ENCODE data around the gene DERA. TPM values are rescaled to one million over a fixed set of nuclear protein-coding genes. Genes with fewer than 3 reads are reported as not detected.
A peak's percentile ranks its signal among the peaks of the same experiment; 100 is the strongest.

Gene DERA
- total RNA-seq (ENCODE audit: low replicate concordance), result 64.6 and 91.2 TPM in 2 replicates

DNA sequence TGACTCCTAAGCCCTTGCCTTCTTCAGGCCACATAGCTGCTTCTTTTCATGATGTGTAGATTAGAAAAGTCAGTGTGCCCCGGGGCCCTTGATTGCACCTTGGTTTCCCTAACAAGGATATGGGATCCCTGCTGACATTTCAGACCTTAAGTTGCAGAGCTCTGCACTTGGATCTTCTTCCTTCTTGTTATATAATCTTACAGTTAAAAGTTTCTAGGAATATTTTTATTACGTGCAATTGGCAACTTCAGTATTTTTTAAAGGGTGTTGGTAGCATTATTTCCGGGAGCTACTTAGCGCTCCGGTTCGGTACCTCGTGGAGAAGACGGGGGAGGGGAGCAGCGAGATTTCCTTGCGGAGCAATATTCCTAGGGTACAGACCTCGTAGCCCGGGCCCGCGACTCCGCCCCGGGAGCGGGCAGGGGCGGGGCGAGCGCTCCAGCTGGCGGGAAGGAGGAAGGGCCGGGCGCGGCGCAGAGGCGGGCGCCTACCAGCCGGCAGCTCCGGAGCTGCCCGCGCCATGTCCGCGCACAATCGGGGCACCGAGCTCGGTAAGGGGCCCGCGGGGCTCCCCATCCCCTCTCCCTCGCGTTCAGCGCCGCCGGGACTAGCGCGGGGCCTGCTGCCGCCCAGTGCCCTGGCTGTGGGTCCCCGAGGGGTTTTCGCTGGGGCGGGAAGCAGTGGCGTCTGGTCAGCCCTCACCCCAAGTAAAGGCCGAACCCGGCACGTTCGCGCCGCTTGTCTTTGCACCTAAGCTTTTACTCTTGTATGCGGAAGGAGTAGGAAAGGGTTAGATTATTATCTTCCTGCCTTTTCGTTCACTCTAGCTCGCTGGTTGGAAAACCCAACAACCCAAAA is at the start of gene DERA:
DERA (plus strand) TSS at position 469 of the 858 bp plus-strand sequence; CDS start at position 521, 52 bp downstream.
- Mint-ChIP-seq H3K4me3 (peak within 1 kb of the TSS; percentile 93), H3K27me3 (ENCODE audit: insufficient read depth, low read depth) (no peaks in the 10 kb centered on the region), H3K4me1 (peaks cover 23% of the 10 kb centered on the region), H3K27ac (peak within 1 kb of the TSS; percentile 96), H3K9me3 (no peaks in the 10 kb centered on the region), H3K36me3 (peaks cover 3% of the 10 kb centered on the region)
- peaks cover 20% of the 10 kb centered on the region for H4K20me1 ChIP-seq (ENCODE audit: low read depth)
- H3K4me3 ChIP-seq, result peak within 1 kb of the TSS; percentile 74
- TF ChIP-seq, protein P1, sequence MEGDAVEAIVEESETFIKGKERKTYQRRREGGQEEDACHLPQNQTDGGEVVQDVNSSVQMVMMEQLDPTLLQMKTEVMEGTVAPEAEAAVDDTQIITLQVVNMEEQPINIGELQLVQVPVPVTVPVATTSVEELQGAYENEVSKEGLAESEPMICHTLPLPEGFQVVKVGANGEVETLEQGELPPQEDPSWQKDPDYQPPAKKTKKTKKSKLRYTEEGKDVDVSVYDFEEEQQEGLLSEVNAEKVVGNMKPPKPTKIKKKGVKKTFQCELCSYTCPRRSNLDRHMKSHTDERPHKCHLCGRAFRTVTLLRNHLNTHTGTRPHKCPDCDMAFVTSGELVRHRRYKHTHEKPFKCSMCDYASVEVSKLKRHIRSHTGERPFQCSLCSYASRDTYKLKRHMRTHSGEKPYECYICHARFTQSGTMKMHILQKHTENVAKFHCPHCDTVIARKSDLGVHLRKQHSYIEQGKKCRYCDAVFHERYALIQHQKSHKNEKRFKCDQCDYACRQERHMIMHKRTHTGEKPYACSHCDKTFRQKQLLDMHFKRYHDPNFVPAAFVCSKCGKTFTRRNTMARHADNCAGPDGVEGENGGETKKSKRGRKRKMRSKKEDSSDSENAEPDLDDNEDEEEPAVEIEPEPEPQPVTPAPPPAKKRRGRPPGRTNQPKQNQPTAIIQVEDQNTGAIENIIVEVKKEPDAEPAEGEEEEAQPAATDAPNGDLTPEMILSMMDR (IDR thresholded peaks at IDR 0.05), result peak; percentile 5
- no peak for TF ChIP-seq EZH2phosphoT487 (IDR thresholded peaks at IDR 0.05)
- TF ChIP-seq EZH2 (IDR thresholded peaks at IDR 0.05), result no peak
- peaks cover 12% of the 10 kb centered on the region for H3K4me1 ChIP-seq
- peaks cover 21% of the 10 kb centered on the region for H3F3A ChIP-seq (ENCODE audit: low read depth)
- H3K36me3 ChIP-seq, result no peaks in the 10 kb centered on the region
- peak within 1 kb of the TSS; percentile 63 for H2AFZ ChIP-seq (replicated peaks)
- peaks cover 38% of the 10 kb centered on the region for H3K79me2 ChIP-seq (ENCODE audit: low read depth)
- DNase-seq (ENCODE audit: low spot score), result peak; percentile 88
- peak within 1 kb of the TSS; percentile 91 for H3K4me2 ChIP-seq
- no peaks in the 10 kb centered on the region for H3K27me3 ChIP-seq
- peak within 1 kb of the TSS; percentile 61 for H3K27ac ChIP-seq
- no peaks in the 10 kb centered on the region for H3K9me3 ChIP-seq (ENCODE audit: low read depth)
- H3K9ac ChIP-seq, result peak within 1 kb of the TSS; percentile 77

DNA sequence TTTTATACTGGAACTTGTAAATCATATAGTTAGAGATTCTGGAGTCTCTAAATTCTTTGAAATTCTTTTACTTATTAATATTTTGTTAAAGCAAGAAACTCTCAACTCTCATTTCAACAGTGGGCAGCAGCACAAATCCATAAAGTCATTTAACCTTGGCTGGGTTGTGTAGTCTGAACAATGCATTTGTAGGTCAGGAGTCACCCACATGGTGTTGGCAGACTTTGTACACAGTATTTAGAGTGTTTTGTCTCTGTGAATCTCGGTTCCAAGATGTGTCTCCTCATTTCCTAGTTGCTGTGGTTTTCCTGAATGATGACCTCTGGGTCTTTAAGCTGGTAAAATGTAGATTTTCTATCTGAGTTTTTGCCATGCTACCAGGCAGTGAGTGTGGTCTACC is 49.7 kb upstream of the DERA start:
- Mint-ChIP-seq H3K9me3 (peaks cover 2% of the 10 kb centered on the region), H3K4me3 (no peak overlapping the region), H3K4me1 (peaks cover 14% of the 10 kb centered on the region), H3K27ac (no peak overlapping the region), H3K36me3 (no peaks in the 10 kb centered on the region), H3K27me3 (ENCODE audit: insufficient read depth, low read depth) (no peaks in the 10 kb centered on the region)
- H3K4me2 ChIP-seq, result no peak overlapping the region
- no peaks in the 10 kb centered on the region for H3K36me3 ChIP-seq
- H3K9ac ChIP-seq, result no peak overlapping the region
- H3K27ac ChIP-seq, result no peak overlapping the region
- TF ChIP-seq, protein P1 (IDR thresholded peaks at IDR 0.05), result no peak
- TF ChIP-seq EZH2phosphoT487 (IDR thresholded peaks at IDR 0.05) (no peak), EZH2 (IDR thresholded peaks at IDR 0.05) (no peak)
- H2AFZ ChIP-seq (replicated peaks), result no peak overlapping the region
- no peaks in the 10 kb centered on the region for H3F3A ChIP-seq (ENCODE audit: low read depth)
- no peaks in the 10 kb centered on the region for H3K79me2 ChIP-seq (ENCODE audit: low read depth)
- no peaks in the 10 kb centered on the region for H3K9me3 ChIP-seq (ENCODE audit: low read depth)
- H3K4me3 ChIP-seq, result no peak overlapping the region
- H3K4me1 ChIP-seq, result peaks cover 9% of the 10 kb centered on the region
- no peaks in the 10 kb centered on the region for H4K20me1 ChIP-seq (ENCODE audit: low read depth)
- no peaks in the 10 kb centered on the region for H3K27me3 ChIP-seq
- DNase-seq (ENCODE audit: low spot score), result no peak

DNA sequence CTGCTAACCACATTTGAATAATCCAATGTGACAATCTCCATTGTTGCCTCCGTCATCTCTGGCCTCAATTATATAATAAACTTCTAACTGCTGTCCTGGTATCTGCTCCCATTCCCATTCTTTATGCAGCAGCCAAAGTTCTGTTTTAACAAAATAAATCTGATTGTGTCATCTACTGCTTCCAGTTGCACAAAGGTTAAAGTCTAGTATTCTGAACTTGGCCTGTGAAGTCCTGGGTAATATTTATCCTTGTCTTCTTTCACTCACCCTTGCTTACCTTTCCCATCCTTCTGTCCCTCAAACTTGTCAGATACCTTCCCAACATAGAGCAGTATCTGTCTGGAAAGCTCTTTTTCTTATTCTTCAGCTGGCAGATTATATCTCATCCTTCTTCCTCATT is 48.3 kb upstream of the DERA start:
- no peaks in the 10 kb centered on the region for H4K20me1 ChIP-seq (ENCODE audit: low read depth)
- H3K9ac ChIP-seq, result no peak overlapping the region
- H3K79me2 ChIP-seq (ENCODE audit: low read depth), result no peaks in the 10 kb centered on the region
- no peaks in the 10 kb centered on the region for H3K9me3 ChIP-seq (ENCODE audit: low read depth)
- TF ChIP-seq EZH2 (IDR thresholded peaks at IDR 0.05) (no peak), EZH2phosphoT487 (IDR thresholded peaks at IDR 0.05) (no peak)
- TF ChIP-seq, protein P1 (IDR thresholded peaks at IDR 0.05), result no peak
- H3K27me3 Mint-ChIP-seq (ENCODE audit: insufficient read depth, low read depth), result no peaks in the 10 kb centered on the region
- no peak overlapping the region for H3K27ac Mint-ChIP-seq
- no peak overlapping the region for H3K4me3 Mint-ChIP-seq
- DNase-seq (ENCODE audit: low spot score), result no peak
- no peak overlapping the region for H3K27ac ChIP-seq
- no peak overlapping the region for H3K4me2 ChIP-seq
- H3K4me1 Mint-ChIP-seq, result peaks cover 12% of the 10 kb centered on the region
- no peaks in the 10 kb centered on the region for H3K36me3 ChIP-seq
- H3K9me3 Mint-ChIP-seq, result peaks cover 2% of the 10 kb centered on the region
- H3F3A ChIP-seq (ENCODE audit: low read depth), result no peaks in the 10 kb centered on the region
- H3K27me3 ChIP-seq, result no peaks in the 10 kb centered on the region
- no peak overlapping the region for H2AFZ ChIP-seq (replicated peaks)
- peaks cover 7% of the 10 kb centered on the region for H3K4me1 ChIP-seq
- H3K4me3 ChIP-seq, result no peak overlapping the region
- H3K36me3 Mint-ChIP-seq, result no peaks in the 10 kb centered on the region
